ENCODE results near the gene FMR1. TPM values are rescaled to one million over a fixed set of nuclear protein-coding genes. Genes with fewer than 3 reads are reported as not detected.

FMR1 gene
- 10 to 100 TPM; 20.7 to 73.5 (median 29.2) TPM for total RNA-seq

DNA sequence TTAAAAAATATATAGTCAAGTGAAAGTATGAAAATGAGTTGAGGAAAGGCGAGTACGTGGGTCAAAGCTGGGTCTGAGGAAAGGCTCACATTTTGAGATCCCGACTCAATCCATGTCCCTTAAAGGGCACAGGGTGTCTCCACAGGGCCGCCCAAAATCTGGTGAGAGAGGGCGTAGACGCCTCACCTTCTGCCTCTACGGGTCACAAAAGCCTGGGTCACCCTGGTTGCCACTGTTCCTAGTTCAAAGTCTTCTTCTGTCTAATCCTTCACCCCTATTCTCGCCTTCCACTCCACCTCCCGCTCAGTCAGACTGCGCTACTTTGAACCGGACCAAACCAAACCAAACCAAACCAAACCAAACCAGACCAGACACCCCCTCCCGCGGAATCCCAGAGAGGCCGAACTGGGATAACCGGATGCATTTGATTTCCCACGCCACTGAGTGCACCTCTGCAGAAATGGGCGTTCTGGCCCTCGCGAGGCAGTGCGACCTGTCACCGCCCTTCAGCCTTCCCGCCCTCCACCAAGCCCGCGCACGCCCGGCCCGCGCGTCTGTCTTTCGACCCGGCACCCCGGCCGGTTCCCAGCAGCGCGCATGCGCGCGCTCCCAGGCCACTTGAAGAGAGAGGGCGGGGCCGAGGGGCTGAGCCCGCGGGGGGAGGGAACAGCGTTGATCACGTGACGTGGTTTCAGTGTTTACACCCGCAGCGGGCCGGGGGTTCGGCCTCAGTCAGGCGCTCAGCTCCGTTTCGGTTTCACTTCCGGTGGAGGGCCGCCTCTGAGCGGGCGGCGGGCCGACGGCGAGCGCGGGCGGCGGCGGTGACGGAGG lies at the start of gene FMR1:
Gene FMR1, plus strand, starts transcription at position 728 of the 831 bp plus-strand sequence. CDS start 261 bp downstream, outside the sequence.
- Histone ChIP-seq H3K27ac (peak within 1 kb of the TSS; percentile 89), H3K4me3 (peak within 1 kb of the TSS; percentile 71), H3K4me1 (peaks cover 22% of the 10 kb centered on the region), H3K36me3 (no peaks in the 10 kb centered on the region), H3K27me3 (no peaks in the 10 kb centered on the region), H3K9me3 (no peaks in the 10 kb centered on the region)
- TF ChIP-seq POLR2A (IDR thresholded peaks at IDR 0.05): peak in 1 of 2 donors; percentile 22
- no peak for TF ChIP-seq POLR2AphosphoS5 (IDR thresholded peaks at IDR 0.05)
- peak; percentile 94 to 95 for DNase-seq (ENCODE audit: low spot score in 2 of 2)
- WGBS: 75% methylated on average over 48 of the region's 66 CpGs

DNA sequence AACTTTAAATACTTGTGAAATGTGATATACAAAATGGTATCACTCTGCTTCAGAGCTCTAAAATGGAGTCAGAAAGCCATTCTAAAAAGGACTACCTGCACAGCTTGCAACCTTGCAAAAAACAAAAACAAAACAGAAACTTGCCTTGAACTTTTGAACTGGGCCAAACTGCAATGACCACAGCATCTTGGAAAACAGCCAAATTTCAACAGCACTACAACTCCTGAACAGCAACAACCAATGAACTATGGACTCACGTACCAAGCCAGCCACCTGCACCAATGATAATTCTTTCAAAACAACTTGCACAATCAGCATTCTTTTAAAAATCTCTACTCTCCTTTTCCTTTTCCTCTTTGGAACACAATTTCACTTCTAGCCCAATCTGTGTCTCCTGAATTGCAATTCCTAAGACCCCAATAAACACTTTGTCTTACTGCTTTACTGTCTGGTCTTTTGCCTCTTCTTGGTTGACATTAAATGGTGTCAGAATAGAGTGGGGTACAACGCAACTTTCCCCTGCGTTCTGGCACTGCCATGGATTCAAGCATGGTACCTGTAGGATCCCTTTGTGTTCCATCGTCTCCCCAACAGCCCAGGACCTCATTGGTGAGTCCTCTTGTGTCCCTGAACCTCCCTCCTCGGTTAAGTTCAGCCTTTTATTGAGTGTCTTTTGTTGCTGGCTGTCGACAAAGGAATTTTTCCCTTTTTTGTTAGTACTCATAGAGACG lies 35.7 kb upstream of the FMR1 start:
- 65% methylated on average over 7 of the region's 7 CpGs for WGBS
- H3K4me1 ChIP-seq: no peaks in the 10 kb centered on the region
- H3K4me3 ChIP-seq: no peak overlapping the region
- H3K9me3 ChIP-seq: no peaks in the 10 kb centered on the region
- no peak overlapping the region for H3K27ac ChIP-seq
- TF ChIP-seq, protein P1, sequence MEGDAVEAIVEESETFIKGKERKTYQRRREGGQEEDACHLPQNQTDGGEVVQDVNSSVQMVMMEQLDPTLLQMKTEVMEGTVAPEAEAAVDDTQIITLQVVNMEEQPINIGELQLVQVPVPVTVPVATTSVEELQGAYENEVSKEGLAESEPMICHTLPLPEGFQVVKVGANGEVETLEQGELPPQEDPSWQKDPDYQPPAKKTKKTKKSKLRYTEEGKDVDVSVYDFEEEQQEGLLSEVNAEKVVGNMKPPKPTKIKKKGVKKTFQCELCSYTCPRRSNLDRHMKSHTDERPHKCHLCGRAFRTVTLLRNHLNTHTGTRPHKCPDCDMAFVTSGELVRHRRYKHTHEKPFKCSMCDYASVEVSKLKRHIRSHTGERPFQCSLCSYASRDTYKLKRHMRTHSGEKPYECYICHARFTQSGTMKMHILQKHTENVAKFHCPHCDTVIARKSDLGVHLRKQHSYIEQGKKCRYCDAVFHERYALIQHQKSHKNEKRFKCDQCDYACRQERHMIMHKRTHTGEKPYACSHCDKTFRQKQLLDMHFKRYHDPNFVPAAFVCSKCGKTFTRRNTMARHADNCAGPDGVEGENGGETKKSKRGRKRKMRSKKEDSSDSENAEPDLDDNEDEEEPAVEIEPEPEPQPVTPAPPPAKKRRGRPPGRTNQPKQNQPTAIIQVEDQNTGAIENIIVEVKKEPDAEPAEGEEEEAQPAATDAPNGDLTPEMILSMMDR (IDR thresholded peaks at IDR 0.05): no peak
- no peak for TF ChIP-seq POLR2AphosphoS5 (IDR thresholded peaks at IDR 0.05)
- no peak for TF ChIP-seq EP300 (IDR thresholded peaks at IDR 0.05)
- no peak for TF ChIP-seq POLR2A (IDR thresholded peaks at IDR 0.05)
- H3K36me3 ChIP-seq: no peaks in the 10 kb centered on the region
- H3K27me3 ChIP-seq: no peaks in the 10 kb centered on the region
- no peak for DNase-seq (ENCODE audit: low spot score in 2 of 2)

DNA sequence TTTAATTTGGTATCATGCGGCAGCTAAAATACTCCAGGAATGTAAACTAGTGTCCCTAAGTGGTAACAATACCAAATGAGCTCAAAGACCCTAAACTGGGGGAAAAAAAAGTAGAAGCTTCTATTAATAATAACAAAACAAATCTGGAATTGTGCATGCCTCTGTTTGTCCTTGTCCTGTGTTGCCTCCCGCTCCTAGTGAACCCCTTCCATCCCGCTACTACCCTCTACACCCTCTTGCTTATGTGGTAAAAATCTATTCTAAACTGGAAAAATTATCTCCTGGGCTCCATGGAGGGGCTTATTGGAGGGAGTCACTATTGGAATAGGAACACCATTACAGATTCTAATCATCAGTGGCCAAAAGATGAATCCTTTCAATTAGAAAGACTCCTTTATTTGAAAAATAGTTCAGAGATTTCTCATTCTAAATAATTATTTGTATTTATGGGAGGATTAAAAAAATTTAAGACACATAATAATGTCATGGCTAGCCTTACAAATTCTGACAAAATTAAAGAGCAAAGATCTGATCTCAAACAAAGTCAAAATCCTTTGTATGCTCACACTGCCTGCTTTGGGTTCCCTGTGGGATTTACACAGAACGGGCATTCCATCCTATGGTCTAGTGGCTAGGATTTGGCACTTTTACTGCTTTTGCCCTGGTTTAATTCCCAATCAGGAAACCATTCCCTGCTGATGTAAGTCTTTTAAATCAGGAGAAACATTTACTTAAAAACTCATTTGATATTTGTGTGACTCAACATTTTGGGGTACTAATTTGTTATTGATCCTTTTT lies 34.7 kb upstream of the FMR1 start:
- Histone ChIP-seq H3K4me1 (no peaks in the 10 kb centered on the region), H3K27ac (no peak overlapping the region), H3K36me3 (no peaks in the 10 kb centered on the region), H3K27me3 (no peaks in the 10 kb centered on the region), H3K4me3 (no peak overlapping the region), H3K9me3 (no peaks in the 10 kb centered on the region)
- no peak for DNase-seq (ENCODE audit: low spot score in 2 of 2)
- 81% methylated on average over 4 of the region's 4 CpGs for WGBS
- TF ChIP-seq, protein P1 (IDR thresholded peaks at IDR 0.05): no peak
- TF ChIP-seq EP300 (IDR thresholded peaks at IDR 0.05) (no peak), POLR2AphosphoS5 (IDR thresholded peaks at IDR 0.05) (no peak), POLR2A (IDR thresholded peaks at IDR 0.05) (no peak)

DNA sequence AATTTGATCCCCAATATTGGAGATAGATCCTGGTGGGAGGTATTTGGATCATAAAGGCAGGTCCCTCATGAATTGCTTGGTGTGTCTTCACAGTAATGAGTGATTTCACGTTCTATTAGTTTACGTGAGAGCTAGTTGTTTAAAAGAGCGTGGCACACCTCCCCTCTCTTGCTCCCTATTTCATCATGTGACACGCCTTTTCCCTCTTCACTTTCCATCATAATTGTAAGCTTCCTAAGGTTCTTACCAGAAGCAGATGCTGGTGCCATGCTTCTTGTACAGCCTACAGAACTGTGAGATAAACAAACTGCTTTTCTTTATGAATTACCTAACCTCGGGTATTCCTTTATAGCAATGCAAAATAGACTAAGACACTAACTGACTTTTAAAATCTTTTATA lies 34.0 kb upstream of the FMR1 start:
- DNase-seq (ENCODE audit: low spot score in 2 of 2): no peak
- H3K4me3 ChIP-seq: no peak overlapping the region
- H3K27me3 ChIP-seq: no peaks in the 10 kb centered on the region
- no peak overlapping the region for H3K27ac ChIP-seq
- H3K9me3 ChIP-seq: no peaks in the 10 kb centered on the region
- no peaks in the 10 kb centered on the region for H3K36me3 ChIP-seq
- no peak for TF ChIP-seq POLR2A (IDR thresholded peaks at IDR 0.05)
- TF ChIP-seq, protein P1 (IDR thresholded peaks at IDR 0.05): no peak
- no peaks in the 10 kb centered on the region for H3K4me1 ChIP-seq
- WGBS: 73% methylated on average over 5 of the region's 5 CpGs

DNA sequence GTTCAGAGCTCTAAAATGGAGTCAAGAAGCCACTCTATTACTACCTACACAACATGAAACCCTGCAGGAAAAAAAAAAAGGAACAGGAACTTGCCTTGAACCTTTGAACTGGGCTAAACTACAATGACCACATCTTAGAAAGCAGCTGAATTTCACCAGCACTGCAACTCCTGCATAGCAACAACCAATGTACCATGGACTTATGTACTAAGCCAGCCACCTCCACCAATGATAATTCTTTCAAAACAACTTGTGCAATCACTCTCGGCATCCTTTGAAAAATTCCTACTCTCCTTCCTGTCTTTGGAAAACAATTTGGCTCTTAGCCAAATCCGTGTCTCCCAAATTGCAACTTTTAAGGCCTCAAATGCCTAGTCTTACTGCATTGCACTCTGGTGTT lies 26.8 kb upstream of the FMR1 start:
- no peaks in the 10 kb centered on the region for H3K27me3 ChIP-seq
- no peak for TF ChIP-seq EP300 (IDR thresholded peaks at IDR 0.05)
- no peak for TF ChIP-seq POLR2AphosphoS5 (IDR thresholded peaks at IDR 0.05)
- TF ChIP-seq POLR2A (IDR thresholded peaks at IDR 0.05): no peak
- TF ChIP-seq, protein P1 (IDR thresholded peaks at IDR 0.05): no peak
- no peak overlapping the region for H3K27ac ChIP-seq
- H3K4me3 ChIP-seq: no peak overlapping the region
- no peak for DNase-seq (ENCODE audit: low spot score in 2 of 2)
- H3K4me1 ChIP-seq: no peaks in the 10 kb centered on the region
- 22% methylated on average over 2 of the region's 2 CpGs for WGBS
- no peaks in the 10 kb centered on the region for H3K36me3 ChIP-seq
- H3K9me3 ChIP-seq: no peaks in the 10 kb centered on the region

All from suprapubic skin (tissue), 4 donors.